Endothelial cell (in vitro differentiated cells): ENCODE data around the gene PTPRD. TPM values are rescaled to one million over a fixed set of nuclear protein-coding genes. Genes with fewer than 3 reads are reported as not detected.

Source experiments
- DNase-seq: peaks from one replicate; pipeline ENCODE4 v3.0.0; 2021; ENCODE audit warnings: low spot score
- H3K27ac Mint-ChIP-seq: one replicate; pipeline ENCODE4 v1.8.0; 2021; ENCODE audit warnings: mixed read lengths, inconsistent platforms; ENCODE audit not compliant: unreplicated experiment
- H3K27me3 Mint-ChIP-seq: one replicate; pipeline ENCODE4 v1.8.0; 2021; ENCODE audit warnings: mild to moderate bottlenecking, moderate library complexity, mixed read lengths, inconsistent platforms; ENCODE audit not compliant: unreplicated experiment
- H3K36me3 Mint-ChIP-seq: one replicate; pipeline ENCODE4 v1.8.0; 2021; ENCODE audit warnings: mild to moderate bottlenecking, low read depth, mixed read lengths, inconsistent platforms; ENCODE audit not compliant: unreplicated experiment
- H3K4me1 Mint-ChIP-seq: one replicate; pipeline ENCODE4 v1.8.0; 2021; ENCODE audit warnings: mild to moderate bottlenecking, mixed read lengths, inconsistent platforms; ENCODE audit not compliant: unreplicated experiment
- H3K4me3 Mint-ChIP-seq: one replicate; pipeline ENCODE4 v1.8.0; 2021; ENCODE audit warnings: mild to moderate bottlenecking, mixed read lengths, inconsistent platforms; ENCODE audit not compliant: unreplicated experiment
- H3K9me3 Mint-ChIP-seq: one replicate; pipeline ENCODE4 v1.8.0; 2021; ENCODE audit warnings: mixed read lengths, inconsistent platforms; ENCODE audit not compliant: unreplicated experiment
- total RNA-seq: library from RNA; stranded (reverse); fragmentation: NEBNext Ultra II Directional; extraction: Animal tissue kit (Norgen Biotek cat#: 25700); gene quantifications from one replicate; pipeline ENCODE4 v1.2.1, GENCODE V29; 2021; ENCODE audit not compliant: unreplicated experiment
- TF ChIP-seq, protein P1 (sequence below): fragments of 200-600 bp; sonication (generic); IDR thresholded peaks from one replicate; pipeline ENCODE4 v1.5.0; 2021; ENCODE audit warnings: antibody characterized with exemption; ENCODE audit not compliant: unreplicated experiment

Gene PTPRD
- total RNA-seq, 1 donor from 2014 or later: 47.8 TPM

DNA sequence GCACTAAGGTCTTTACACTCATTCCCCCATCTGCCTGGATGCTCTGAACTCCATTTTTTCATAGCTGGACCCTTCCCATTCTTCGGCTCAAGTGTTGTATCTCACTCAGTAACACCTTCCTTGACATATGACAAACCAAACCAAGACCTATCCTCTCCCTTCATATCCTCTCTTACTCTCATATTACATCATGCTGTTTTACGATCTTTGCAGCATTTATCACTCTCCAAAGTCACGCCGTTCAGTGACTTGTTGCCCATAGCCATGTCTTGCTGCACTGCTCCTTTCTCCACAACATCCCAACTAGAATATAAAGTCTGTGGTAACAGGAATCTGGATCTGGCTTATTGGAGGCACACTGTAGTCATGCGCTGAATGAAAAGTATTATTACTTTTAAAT is 1889.6 kb downstream of the PTPRD start:
- peaks cover 9% of the 10 kb centered on the region for H3K4me1 Mint-ChIP-seq
- peaks cover 2% of the 10 kb centered on the region for H3K27me3 Mint-ChIP-seq
- TF ChIP-seq, protein P1, sequence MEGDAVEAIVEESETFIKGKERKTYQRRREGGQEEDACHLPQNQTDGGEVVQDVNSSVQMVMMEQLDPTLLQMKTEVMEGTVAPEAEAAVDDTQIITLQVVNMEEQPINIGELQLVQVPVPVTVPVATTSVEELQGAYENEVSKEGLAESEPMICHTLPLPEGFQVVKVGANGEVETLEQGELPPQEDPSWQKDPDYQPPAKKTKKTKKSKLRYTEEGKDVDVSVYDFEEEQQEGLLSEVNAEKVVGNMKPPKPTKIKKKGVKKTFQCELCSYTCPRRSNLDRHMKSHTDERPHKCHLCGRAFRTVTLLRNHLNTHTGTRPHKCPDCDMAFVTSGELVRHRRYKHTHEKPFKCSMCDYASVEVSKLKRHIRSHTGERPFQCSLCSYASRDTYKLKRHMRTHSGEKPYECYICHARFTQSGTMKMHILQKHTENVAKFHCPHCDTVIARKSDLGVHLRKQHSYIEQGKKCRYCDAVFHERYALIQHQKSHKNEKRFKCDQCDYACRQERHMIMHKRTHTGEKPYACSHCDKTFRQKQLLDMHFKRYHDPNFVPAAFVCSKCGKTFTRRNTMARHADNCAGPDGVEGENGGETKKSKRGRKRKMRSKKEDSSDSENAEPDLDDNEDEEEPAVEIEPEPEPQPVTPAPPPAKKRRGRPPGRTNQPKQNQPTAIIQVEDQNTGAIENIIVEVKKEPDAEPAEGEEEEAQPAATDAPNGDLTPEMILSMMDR: no peak
- H3K27ac Mint-ChIP-seq: no peak overlapping the region
- H3K9me3 Mint-ChIP-seq: no peaks in the 10 kb centered on the region
- H3K36me3 Mint-ChIP-seq: no peaks in the 10 kb centered on the region
- no peak overlapping the region for H3K4me3 Mint-ChIP-seq
- no peak for DNase-seq

DNA sequence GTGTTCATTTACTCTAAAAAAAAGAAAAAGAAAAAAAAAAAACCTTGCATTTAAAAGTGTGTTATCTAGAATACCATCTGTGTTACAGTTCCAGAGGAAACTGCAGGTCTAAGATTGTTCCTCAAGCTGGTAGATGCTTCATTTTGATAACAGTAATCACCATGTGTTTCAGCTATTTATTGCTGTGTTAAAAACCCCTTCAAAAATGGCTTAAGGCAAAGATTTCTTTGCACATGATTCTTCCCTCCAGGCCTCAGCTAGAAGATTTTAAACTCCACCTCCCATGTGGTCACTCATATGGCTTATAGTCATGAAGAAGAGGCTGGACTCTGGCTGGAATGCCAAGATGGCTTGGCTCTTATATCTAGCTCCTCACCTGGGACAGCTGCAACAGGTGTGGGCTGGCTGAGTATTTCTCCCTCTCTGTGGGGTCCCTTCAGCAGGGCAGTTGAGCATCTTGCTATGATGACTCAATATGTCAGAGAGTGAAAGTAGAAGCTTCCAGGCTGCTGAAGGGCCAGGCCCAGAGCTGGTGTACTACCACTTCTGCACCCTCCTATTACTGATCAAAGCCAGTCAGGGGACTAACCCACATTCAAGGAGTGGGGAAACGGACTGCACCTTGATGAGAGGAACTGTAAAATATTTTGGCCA is 1892.8 kb downstream of the PTPRD start:
- DNase-seq: no peak
- no peaks in the 10 kb centered on the region for H3K9me3 Mint-ChIP-seq
- peaks cover 9% of the 10 kb centered on the region for H3K4me1 Mint-ChIP-seq
- H3K27me3 Mint-ChIP-seq: peaks cover 3% of the 10 kb centered on the region
- no peaks in the 10 kb centered on the region for H3K36me3 Mint-ChIP-seq
- no peak overlapping the region for H3K4me3 Mint-ChIP-seq
- TF ChIP-seq, protein P1: no peak
- no peak overlapping the region for H3K27ac Mint-ChIP-seq

DNA sequence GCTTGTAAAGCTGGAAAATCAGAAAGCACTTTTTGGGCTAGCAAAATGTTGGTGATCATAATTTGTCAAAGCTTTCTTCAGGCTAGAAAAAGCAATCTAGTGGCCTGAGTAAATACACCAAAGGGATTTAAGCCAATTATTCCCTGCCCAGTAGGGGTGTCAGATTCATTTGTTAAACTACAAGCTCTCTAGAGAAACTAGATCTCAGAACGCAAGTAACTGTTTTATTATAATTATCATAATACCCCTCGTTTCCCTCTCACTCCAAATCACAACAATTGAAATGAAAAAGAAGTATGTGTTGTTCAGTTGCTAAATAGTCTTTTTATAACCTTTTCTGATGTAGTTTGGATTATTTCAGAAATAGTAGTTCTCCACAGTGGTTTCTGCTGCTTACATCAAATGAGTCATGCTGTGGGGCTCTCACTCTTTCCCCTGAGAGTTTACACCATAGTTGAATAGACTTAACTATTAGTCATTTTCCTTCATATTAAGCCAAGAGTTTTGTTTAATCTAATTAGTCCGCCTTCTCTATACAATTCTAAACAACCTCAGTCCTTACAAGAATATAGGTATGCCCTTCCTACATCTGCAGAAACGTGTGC is 1894.6 kb downstream of the PTPRD start:
- DNase-seq: no peak
- Mint-ChIP-seq H3K27me3 (peaks cover 3% of the 10 kb centered on the region), H3K36me3 (no peaks in the 10 kb centered on the region), H3K9me3 (no peaks in the 10 kb centered on the region), H3K27ac (no peak overlapping the region), H3K4me3 (no peak overlapping the region), H3K4me1 (peaks cover 9% of the 10 kb centered on the region)
- TF ChIP-seq, protein P1: no peak

DNA sequence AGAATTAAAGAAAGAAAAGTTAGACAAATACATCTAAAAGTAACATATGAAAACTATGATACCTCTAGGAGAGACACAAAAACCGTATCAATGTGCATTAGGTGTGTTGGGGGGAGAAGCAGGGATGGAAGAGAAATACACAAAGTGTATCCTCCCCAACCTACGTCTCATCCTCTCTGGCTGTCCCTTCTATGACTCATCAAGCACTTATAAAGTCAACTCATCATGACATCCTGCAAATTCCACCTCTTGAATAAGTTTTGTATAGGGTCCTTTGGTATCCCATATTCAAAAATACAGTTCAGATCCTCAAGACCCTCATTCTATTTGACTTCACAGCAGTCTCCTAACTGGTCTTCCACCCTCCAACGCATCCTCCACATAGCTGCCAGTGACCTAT is 1895.7 kb downstream of the PTPRD start:
- peaks cover 9% of the 10 kb centered on the region for H3K4me1 Mint-ChIP-seq
- DNase-seq: no peak
- no peak overlapping the region for H3K4me3 Mint-ChIP-seq
- H3K9me3 Mint-ChIP-seq: no peaks in the 10 kb centered on the region
- H3K36me3 Mint-ChIP-seq: no peaks in the 10 kb centered on the region
- no peak overlapping the region for H3K27ac Mint-ChIP-seq
- H3K27me3 Mint-ChIP-seq: peaks cover 3% of the 10 kb centered on the region
- TF ChIP-seq, protein P1: no peak

DNA sequence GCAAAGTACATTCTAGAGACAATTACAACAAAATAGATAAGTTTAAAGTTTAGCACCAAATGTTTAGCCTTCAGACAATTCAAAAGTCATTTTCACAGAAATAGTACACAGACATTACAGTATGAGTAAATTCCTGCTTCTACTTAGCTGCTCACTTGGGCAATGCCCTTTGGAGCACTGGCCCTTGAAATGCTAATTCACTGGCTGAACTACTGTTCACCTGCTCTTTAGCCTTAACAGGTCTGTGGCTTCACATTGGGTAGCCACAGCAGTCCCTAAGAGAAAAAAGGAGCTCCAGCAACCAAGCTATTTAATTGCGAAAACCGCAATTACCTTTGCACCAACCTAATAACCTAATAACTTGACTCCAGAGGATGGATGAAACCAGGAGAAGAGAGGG is 1897.0 kb downstream of the PTPRD start:
- no peak overlapping the region for H3K4me3 Mint-ChIP-seq
- H3K36me3 Mint-ChIP-seq: no peaks in the 10 kb centered on the region
- H3K9me3 Mint-ChIP-seq: no peaks in the 10 kb centered on the region
- no peak overlapping the region for H3K27ac Mint-ChIP-seq
- TF ChIP-seq, protein P1: no peak
- DNase-seq: no peak
- peaks cover 3% of the 10 kb centered on the region for H3K27me3 Mint-ChIP-seq
- H3K4me1 Mint-ChIP-seq: peaks cover 9% of the 10 kb centered on the region
